K562 (cell line): ENCODE results near the gene AGTR1. TPM values are rescaled to one million over a fixed set of nuclear protein-coding genes. Genes with fewer than 3 reads are reported as not detected.

Experiments
- FOXP1 ChIP-seq: sonication (generic); formaldehyde crosslinking; IDR thresholded peaks from 2 replicates; pipeline ENCODE4 v1.8.0; 2022; ENCODE audit warnings: mild to moderate bottlenecking, missing genetic modification reagents
- JUN ChIP-seq, 2 experiments: sonication (generic) in 1 of 2; formaldehyde crosslinking in 1 of 2; IDR thresholded peaks; 2 replicates each; pipeline versions ENCODE4 v1.6.1 to v1.8.0; 2012 to 2022; ENCODE audit warnings: borderline replicate concordance in 2 of 2, mild to moderate bottlenecking in 2 of 2, improper control_type of control experiment in 1 of 2, low read depth in 1 of 2, low read length in 1 of 2, missing genetic modification reagents in 1 of 2
- MYBL2 ChIP-seq, 2 experiments: fragments of 450-650 bp in 1 of 2; sonication (generic) in 1 of 2; formaldehyde crosslinking in 1 of 2; IDR thresholded peaks; 2 replicates each; pipeline versions ENCODE4 v1.6.1 to v1.8.1; 2017 to 2022; ENCODE audit warnings: borderline replicate concordance in 1 of 2, inconsistent platforms in 1 of 2, low read depth in 1 of 2, mild to moderate bottlenecking in 1 of 2, missing genetic modification reagents in 1 of 2, moderate library complexity in 1 of 2
- MYNN ChIP-seq, 2 experiments: sonication (generic); formaldehyde crosslinking in 1 of 2; IDR thresholded peaks; 2 replicates each; pipeline versions ENCODE4 v1.5.0 to v1.6.1; 2016 to 2020; ENCODE audit warnings: antibody characterized with exemption in 1 of 2, missing genetic modification reagents in 1 of 2
- PYGO2 ChIP-seq: fragments of 450-650 bp; IDR thresholded peaks from 2 replicates; pipeline ENCODE4 v1.6.1; 2016; ENCODE audit warnings: mild to moderate bottlenecking, missing genetic modification characterization, moderate library complexity, missing compliant biosample characterization
- TRIM25 ChIP-seq: fragments of 450-650 bp; IDR thresholded peaks from 2 replicates; pipeline ENCODE4 v1.7.0; 2016; ENCODE audit warnings: borderline replicate concordance
- ZNF239 ChIP-seq: fragments of 250-450 bp; sonication (Bioruptor Pico); IDR thresholded peaks from 2 replicates; pipeline ENCODE4 v1.4.0; 2020; ENCODE audit warnings: mild to moderate bottlenecking
- ZSCAN32 ChIP-seq: fragments of 450-650 bp; formaldehyde crosslinking; IDR thresholded peaks from 2 replicates; pipeline ENCODE4 v1.4.0; 2020; ENCODE audit warnings: mild to moderate bottlenecking, moderate library complexity
- polyA plus RNA-seq, 8 experiments: library from polyadenylated mRNA; depleted of rRNA in 4 of 8; stranded (reverse) in 5 of 8; unstranded in 3 of 8; fragments of >200 nt; fragmentation: Nextera tagmentation in 2 of 8; fragmentation: Illumina TruSeq in 1 of 8; extraction: Ambion mirVana in 2 of 8; extraction: Trizol in 1 of 8; gene quantifications; 2 replicates each; pipeline versions ENCODE4 v1.2.1 to v1.2.3, GENCODE V29; 2011 to 2014; ENCODE audit warnings: inconsistent platforms in 1 of 8, missing spikeins in 1 of 8
- total RNA-seq, 7 experiments: library from RNA; depleted of rRNA in 6 of 7; stranded (reverse); fragments of >200 nt in 6 of 7; fragmentation: Illumina TruSeq in 2 of 7; extraction: Trizol in 2 of 7; gene quantifications; 2 replicates each; pipeline versions ENCODE4 v1.2.1 to v1.2.3, GENCODE V29; 2011 to 2021; ENCODE audit warnings: low replicate concordance in 1 of 7
- TF ChIP-seq, protein P1 (sequence below): sonication (generic); formaldehyde crosslinking; IDR thresholded peaks from 2 replicates; pipeline ENCODE4 v1.8.0; 2022; ENCODE audit warnings: missing genetic modification reagents, mild to moderate bottlenecking, borderline replicate concordance
- TF ChIP-seq, protein P2 (sequence below): fragments of 450-650 bp; IDR thresholded peaks from 2 replicates; pipeline ENCODE4 v1.6.1; 2014; ENCODE audit warnings: low read depth, mild to moderate bottlenecking, moderate library complexity, borderline replicate concordance
- TF ChIP-seq, protein P3 (sequence below): sonication (generic); formaldehyde crosslinking; IDR thresholded peaks from 2 replicates; pipeline ENCODE4 v1.8.1; 2022; ENCODE audit warnings: missing genetic modification reagents

AGTR1 gene
- total and polyA plus RNA-seq, 9 of the 15 experiments (the other 6 are each of a cell fraction or from before 2014, with no cell fraction given) = not detected

GRCh38 chr3:148698190-148698810 lies 597 bp downstream of the AGTR1 start (continued):
- TF ChIP-seq PYGO2 (tag) = no peak
- TF ChIP-seq JUN (IDR thresholded peaks at IDR 0.05; ENCODE audit: borderline replicate concordance, low read depth, low read length) = no peak
- TF ChIP-seq JUN (CRISPR knock-in tag; IDR thresholded peaks at IDR 0.05; ENCODE audit: borderline replicate concordance) = no peak
- TF ChIP-seq FOXP1 (CRISPR knock-in tag) = no peak
- TF ChIP-seq ZSCAN32 (CRISPR knock-in tag) = no peak
- no peak for TF ChIP-seq ZNF239 (CRISPR knock-in tag)
- no peak for TF ChIP-seq TRIM25
- TF ChIP-seq, protein P1, sequence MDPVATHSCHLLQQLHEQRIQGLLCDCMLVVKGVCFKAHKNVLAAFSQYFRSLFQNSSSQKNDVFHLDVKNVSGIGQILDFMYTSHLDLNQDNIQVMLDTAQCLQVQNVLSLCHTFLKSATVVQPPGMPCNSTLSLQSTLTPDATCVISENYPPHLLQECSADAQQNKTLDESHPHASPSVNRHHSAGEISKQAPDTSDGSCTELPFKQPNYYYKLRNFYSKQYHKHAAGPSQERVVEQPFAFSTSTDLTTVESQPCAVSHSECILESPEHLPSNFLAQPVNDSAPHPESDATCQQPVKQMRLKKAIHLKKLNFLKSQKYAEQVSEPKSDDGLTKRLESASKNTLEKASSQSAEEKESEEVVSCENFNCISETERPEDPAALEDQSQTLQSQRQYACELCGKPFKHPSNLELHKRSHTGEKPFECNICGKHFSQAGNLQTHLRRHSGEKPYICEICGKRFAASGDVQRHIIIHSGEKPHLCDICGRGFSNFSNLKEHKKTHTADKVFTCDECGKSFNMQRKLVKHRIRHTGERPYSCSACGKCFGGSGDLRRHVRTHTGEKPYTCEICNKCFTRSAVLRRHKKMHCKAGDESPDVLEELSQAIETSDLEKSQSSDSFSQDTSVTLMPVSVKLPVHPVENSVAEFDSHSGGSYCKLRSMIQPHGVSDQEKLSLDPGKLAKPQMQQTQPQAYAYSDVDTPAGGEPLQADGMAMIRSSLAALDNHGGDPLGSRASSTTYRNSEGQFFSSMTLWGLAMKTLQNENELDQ = no peak
- no peak for TF ChIP-seq MYNN (IDR thresholded peaks at IDR 0.05)
- no peak for TF ChIP-seq MYNN (CRISPR knock-in tag; IDR thresholded peaks at IDR 0.05)
- no peak for TF ChIP-seq MYBL2 (IDR thresholded peaks at IDR 0.05; ENCODE audit: low read depth)
- no peak for TF ChIP-seq MYBL2 (CRISPR knock-in tag; IDR thresholded peaks at IDR 0.05; ENCODE audit: borderline replicate concordance)
- TF ChIP-seq, protein P2, sequence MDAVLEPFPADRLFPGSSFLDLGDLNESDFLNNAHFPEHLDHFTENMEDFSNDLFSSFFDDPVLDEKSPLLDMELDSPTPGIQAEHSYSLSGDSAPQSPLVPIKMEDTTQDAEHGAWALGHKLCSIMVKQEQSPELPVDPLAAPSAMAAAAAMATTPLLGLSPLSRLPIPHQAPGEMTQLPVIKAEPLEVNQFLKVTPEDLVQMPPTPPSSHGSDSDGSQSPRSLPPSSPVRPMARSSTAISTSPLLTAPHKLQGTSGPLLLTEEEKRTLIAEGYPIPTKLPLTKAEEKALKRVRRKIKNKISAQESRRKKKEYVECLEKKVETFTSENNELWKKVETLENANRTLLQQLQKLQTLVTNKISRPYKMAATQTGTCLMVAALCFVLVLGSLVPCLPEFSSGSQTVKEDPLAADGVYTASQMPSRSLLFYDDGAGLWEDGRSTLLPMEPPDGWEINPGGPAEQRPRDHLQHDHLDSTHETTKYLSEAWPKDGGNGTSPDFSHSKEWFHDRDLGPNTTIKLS = no peak
- TF ChIP-seq, protein P3, sequence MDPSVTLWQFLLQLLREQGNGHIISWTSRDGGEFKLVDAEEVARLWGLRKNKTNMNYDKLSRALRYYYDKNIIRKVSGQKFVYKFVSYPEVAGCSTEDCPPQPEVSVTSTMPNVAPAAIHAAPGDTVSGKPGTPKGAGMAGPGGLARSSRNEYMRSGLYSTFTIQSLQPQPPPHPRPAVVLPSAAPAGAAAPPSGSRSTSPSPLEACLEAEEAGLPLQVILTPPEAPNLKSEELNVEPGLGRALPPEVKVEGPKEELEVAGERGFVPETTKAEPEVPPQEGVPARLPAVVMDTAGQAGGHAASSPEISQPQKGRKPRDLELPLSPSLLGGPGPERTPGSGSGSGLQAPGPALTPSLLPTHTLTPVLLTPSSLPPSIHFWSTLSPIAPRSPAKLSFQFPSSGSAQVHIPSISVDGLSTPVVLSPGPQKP (CRISPR knock-in tag) = no peak
